Effector CD4-positive, alpha-beta T cell (primary cell): Measurements from ENCODE around the gene LGI4.
"Not testable (repeated sequence)": the region's sequence is repeated elsewhere in the genome, so short reads cannot be mapped to it uniquely, and the experiment has no call there.

ENCODE experiments used
- DNase-seq: peaks from one replicate; pipeline ENCODE4 v3.0.0-alpha.2; 2020

Gene LGI4

DNA sequence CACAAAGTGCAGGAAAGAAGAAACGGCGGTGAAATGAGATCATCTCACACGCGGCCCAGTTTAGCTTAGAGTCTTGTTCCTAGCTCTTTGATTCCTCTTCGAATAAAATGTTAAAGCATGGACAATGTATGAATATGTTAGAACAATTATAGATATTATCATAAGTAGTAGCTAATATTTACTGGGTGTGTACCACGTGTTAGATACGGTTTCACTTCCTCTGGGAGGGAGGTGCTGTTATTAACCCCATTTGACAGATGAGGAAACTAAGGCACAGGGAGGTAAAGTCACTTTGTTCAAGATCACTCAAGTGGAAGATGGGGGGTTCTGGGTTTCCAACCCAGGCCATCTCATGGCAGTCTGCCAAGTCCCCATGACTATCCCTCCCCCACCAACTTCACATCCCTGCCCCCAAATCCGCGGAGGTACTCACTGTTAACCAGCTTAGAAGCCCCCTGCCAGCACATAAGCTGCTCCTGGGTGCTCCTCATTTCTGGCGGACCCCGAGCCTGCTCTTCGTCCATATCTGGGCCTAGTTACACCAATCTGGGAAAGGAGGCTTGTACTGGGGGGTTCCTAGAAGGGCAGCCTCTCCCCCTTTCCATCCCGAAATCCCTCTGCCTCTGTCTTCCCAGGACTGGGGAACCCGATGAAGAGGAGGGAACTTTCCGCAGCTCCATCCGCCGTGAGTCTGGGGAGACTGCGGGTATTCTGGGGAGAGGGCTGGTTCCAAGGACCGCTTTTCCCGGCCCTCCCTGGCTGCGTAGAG, 7.2 kb upstream of the LGI4 start:
- no peak for DNase-seq

DNA sequence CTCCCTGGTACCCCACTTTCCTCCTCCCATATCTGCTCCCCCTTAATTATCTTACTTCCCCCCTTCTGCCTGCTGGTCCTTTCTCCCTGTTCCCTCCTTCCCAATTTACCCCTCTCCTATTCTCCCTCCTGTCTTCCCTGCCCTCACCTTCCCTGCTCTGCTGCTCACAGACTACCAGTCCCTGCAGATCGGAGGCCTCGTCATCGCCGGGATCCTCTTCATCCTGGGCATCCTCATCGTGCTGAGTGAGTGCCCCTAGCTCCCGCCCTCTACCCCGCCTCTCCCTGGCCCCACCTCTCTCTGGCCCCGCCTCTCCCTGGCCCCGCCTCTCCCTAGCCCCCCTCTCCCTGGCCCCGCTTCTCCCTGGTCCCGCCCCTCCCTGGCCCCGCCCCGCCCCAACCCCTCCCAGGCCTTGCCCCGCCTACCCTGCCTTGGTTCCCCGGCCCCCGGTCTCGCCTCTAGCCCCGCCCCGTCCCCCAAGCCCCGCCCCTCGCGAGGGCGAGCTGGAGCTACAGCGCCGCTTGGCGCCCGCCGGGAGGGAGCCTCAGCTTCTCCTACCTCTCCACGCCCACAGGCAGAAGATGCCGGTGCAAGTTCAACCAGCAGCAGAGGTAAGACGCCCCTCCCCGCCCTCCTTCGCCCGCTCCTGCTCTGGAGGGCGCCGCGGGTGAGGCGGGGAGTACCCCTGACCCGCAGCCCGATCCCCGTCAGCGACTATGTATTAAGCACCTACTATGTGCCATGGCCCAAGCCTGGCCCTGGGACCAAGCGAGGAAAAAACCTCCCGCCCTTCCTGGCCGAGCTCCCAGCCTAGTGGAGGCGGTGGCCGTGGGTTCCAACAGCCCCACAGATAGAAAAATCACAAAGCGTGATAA, 6.3 kb upstream of the LGI4 start:
- peak; percentile 93 for DNase-seq

DNA sequence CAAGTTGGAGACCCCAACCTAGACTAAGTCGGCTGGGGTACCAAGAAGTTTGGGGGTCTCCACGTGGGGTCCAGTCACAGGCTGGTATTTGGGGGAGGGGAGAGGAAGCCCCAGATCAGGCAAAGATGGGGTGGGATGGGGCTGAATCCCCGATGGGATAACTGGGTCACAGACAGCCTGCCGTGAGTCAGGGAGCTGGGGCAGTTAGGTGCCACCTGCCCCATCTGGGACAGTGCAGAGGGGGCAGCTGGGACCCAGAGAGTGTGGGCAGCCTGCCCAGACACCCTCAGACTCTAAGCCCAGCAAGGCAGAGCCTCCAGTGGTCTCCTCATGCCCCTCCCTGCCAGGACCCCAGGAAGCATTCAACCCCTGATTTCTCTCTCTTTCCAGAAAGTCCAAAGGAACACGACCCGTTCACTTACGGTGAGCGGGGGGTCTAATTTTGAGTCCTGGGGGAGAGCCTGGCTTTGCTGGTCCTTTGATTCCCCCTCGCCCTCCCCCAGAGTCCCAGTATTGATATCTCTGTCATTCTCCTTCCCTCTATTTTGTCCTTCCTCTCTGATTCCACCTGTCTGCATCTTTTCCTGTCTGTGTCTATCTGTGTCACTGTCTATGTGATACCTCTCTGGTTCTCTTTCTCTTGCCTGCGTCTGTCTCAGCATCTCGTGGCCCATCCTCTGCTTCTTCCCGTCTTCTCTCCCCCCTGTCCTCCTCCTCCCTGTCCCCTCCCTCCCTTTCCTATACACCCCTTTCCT, 5.5 kb upstream of the LGI4 start:
- DNase-seq, result no peak

GRCh38 chr19:35138305-35138892, 3.5 kb upstream of the LGI4 start, which contains the start of gene FXYD1:
Gene FXYD1, plus strand, starts transcription at chr19:35138824. Its CDS starts 1,256 bp downstream, at chr19:35140080.
- DNase-seq, result no peak

- no peak for DNase-seq
These were observed 2.3 kb upstream of the LGI4 start for GRCh38 chr19:35136977-35137702.

- DNase-seq, result no peak
These were observed 1.4 kb upstream of the LGI4 start for GRCh38 chr19:35136231-35136630.

DNA sequence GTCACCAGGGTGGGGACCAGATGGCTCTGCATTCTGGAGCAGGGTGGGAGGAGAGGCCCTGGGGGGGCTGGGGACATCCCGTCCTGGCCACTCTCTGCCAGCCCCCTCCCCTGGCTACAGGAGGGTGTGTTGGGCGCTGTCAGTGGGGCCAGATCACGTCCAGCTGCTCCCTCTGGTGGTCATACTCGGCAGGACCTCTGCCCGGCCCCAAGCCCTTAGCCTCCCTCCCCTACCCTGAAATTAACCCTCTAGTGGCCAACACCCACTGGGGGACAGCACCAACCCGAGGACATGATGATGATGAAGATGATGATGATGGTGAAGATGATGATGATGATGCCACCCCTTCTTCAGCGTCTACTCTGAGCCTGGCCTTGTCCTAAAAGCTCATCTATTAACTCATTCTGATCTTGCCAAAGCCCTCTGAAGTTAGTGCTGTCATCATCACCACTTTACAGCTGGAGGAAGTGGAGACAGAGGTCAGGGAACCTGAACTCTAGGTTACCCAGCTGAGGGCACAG, 590 bp upstream of the LGI4 start:
- peak; percentile 41 for DNase-seq

DNA sequence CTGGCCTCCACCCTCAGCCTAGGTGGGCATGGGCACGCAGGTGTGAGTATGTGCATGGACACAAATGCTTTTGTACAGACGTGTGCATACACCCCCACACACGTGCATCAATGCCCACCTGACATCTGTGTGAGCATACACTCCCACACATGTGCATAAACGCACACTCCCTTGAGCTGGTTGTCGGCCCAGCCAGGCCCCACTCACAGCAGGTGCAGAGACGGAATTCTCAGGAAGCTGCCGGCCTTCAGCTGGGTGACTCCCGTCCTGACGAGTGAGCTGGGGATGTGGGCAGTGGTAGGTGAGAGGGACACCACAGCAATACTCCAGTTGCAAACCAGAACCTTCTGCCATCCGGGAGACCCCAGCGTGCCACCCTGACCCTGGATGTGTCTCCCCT, 1.0 kb downstream of the LGI4 start:
- no peak for DNase-seq

- DNase-seq, result no peak
These were observed 2.6 kb downstream of the LGI4 start for GRCh38 chr19:35132254-35132653.

DNA sequence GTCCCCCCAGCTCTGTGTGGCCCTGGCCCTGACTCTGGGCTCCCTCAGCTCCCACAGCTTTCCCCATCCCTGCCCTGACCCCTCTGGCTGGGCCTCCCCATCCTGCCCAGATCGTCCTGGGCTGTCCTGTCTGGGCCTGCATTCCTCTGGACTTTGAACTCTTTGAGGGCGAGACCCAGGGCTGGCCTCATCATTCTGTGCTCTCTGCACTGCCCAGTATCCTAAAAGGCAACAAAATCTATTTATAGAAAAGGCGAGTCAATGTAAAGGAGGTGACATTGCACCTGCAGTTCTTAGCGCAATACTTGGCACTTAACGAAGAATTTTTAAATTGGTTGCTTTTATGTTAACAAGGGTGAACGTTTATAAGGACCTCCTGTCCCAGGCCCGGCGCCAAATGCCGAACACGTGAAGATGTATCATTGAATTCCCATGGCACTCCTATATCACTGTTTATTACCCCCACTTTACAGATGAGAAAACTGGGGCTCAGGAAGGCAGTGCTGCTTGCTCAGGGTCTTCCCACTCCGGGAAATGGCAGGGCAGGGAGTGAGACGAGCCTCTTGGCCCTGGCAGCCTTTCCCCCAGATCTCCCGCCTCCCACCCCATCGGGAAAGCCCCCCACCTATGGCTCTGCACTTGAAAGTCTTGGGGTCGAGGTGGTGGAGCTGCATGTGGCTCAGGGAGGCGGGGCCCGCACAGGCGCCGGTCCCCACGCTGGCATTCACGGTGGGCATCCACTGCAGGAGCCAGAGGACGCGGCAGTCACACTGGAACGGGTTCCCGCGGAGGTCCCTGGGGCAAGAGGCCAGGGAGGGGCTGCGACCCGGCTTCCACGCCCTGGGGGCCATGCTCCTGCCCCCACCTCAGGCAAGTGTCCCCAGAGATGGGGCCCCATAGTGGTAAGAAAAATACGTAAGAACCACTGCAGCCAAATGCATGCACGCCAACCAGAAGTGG, 3.8 kb downstream of the LGI4 start:
- no peak for DNase-seq

GRCh38 chr19:35129724-35130274, 5.1 kb downstream of the LGI4 start:
- not testable (repeated sequence) for DNase-seq

DNA sequence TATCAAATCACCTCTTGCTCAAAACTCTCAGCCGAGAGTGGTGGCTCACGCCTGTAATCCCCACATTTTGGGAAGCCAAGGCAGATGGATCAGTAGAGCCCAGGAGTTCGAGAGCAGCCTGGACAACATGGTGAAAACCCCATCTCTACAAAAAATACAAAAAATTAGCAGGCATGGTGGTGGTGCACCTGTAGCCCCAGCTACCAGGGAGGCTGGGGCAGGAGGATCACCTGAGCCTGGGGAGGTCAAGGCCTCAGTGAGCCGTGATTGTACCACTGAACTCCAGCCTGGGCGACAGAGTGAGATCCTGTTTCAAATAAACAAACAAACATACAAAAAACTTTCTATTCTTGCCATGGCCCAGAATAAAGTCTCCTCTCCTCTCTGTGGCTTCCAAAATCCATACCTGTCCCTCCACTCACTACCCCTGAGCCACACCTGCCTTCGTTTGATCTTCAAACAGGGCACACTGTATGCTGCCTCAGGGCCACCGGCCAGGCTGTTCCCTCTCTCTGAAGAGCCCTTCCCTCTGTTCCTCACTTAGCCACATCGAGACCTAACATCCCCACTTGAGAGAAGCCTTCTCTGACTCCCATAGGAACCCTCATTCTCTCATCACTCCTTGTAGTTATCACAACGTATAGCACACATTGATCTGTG, 6.3 kb downstream of the LGI4 start:
- DNase-seq, result no peak

DNA sequence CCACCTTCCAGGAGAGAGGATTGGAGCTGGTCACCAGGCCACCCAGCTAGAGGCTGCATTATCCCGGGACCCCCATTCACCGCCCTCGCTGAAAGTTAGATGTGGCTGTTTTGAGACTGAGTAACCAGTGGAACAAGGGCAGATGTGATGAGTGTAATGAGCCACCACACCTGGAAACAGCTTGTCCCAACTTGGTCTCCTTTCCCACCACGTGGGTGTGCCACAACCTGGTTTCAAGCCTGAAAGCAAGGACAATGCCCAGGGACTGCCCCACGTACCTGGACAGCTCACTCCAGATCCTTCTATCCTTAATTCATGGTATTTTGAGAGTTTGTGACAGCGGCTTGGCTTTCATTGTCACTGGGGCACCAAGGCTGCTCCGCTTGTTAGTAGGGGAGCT, 7.0 kb downstream of the LGI4 start:
- DNase-seq, result no peak

- no peak for DNase-seq
These were observed 8.3 kb downstream of the LGI4 start for GRCh38 chr19:35126624-35126959.

- no peak for DNase-seq
These were observed 8.9 kb downstream of the LGI4 start for GRCh38 chr19:35125749-35126623.

DNA sequence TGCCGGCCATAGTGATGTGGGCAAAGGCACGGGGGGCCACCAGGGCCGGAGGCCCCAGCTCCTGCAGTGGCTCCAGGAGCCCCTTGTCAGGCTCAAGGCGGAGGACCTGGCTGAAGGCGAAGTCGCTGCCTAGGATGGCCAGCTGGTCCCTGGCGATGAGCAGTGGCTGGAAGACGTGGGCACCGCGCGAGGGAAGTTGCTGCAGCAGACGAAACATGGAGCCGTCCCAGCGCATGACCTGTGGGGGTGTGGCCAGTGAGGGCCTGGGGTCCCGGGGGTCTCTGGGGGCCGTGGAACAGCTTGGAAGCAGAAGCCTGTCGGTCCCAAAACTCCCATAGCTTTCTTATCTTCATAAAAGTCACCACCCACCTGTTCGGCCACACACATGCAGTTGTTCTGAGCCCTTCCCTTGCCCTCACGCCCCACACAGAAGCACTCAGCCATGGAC, 9.6 kb downstream of the LGI4 start:
- no peak for DNase-seq

DNA sequence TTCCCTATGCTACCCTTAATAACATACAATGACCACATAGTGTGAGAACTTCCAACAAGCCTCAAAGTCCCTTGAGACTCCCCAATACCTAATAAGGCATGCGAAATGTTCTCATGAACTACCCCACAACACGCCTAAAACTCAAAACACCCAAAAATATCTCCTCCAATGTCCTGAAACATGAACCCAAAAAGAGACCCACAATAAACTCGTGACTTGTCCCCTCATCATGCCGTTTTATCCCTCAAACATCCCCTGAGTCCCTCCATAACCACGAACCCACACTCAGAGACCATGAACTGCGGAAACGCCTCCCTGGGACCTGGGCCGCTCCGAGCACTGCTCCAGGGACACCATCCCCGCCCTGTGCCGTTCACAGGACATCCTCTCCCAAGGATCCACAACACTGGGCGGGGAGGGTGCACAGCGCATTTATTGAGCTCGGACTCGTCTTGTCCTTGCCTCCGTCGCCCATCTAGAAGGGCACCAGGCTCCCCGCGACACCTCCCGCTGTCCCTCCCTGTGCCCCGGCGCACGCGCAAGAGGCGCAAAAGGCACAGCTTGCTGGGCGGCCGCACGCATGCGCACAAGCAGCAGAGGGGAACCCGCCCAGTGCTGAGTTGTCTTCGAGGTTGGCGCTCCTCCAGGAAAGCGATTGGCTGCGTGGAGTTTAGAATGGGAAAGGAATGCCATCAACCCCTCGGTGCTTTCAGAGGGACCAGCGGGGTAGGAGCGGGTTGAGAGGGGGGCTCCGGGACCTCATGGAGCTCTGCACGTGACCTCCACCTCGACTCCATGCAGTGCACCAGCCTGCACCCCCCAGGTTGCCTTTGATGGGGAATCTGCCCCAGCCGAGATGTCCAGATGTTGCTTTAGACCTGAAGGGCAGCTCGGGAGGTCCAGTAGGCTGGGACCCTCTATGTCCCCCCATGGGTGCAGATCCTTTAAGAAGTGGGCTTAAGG, 10.5 kb downstream of the LGI4 start:
- DNase-seq, result peak; percentile 74

DNA sequence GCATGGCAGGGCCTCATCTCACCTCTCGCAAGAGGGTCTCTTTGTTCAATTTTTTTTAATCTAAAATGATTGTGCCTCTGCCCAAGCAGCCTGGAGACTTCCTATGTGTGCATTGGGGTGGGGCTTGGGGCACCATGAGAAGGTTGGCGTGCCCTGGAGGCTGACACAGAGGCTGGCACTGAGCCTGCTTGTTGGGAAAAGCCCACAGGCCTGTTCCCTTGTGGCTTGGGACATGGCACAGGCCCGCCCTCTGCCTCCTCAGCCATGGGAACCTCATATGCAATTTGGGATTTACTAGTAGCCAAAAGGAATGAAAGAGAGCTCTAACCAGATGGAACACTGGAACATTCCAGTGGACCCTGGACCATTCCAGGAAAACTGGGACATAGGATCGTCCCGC, 11.3 kb downstream of the LGI4 start:
- DNase-seq, result no peak
